ENCODE measurements around the gene FGD5.

The FGD5 gene

DNA sequence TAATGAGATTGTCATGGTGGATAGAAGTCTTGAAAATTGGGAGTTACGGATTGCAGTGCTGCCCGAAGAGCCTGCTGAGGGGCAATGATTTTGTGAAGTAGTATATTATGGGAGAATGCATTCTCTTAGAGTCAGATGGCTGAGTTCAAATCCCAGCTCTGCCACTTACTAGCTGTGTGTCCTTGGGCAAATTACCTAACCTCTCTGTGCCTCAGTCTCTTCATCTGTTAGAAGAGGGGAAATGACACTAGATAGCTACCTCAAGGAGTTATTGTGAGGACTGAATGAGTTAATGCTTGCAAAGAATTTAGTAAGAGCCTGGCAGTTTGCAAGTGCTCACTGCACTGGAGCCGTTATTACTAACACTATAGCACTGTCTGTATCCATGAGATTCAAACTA is 15.4 kb downstream of the FGD5 start:
- no peaks in the 10 kb centered on the region for H3K36me3 ChIP-seq (ENCODE audit: insufficient read depth, low read length)
- H3K4me1 ChIP-seq (ENCODE audit: insufficient read depth, low read length, severe bottlenecking): no peaks in the 10 kb centered on the region
- no peak overlapping the region for H3K4me3 ChIP-seq (ENCODE audit: low read depth, low read length, poor library complexity, severe bottlenecking)
- H2AFZ ChIP-seq (ENCODE audit: low read length): no peak overlapping the region
- no peak overlapping the region for H3K27ac ChIP-seq (ENCODE audit: low read depth, low read length, poor library complexity, severe bottlenecking)
- peaks cover 6% of the 10 kb centered on the region; the same call in 1 of the 2 replicates for H3K27me3 ChIP-seq (ENCODE audit: insufficient read depth, low read length)
- H3F3A ChIP-seq (ENCODE audit: insufficient read depth, low read length): no peaks in the 10 kb centered on the region
- H3K9me2 ChIP-seq (ENCODE audit: low read depth, low read length): no peaks in the 10 kb centered on the region
- H3K4me2 ChIP-seq (ENCODE audit: low read length): no peak overlapping the region
- H3K79me2 ChIP-seq (ENCODE audit: insufficient read depth, low read length): no peaks in the 10 kb centered on the region
- H3K9me3 ChIP-seq (ENCODE audit: low read length): no peaks in the 10 kb centered on the region
- TF ChIP-seq, protein P1, sequence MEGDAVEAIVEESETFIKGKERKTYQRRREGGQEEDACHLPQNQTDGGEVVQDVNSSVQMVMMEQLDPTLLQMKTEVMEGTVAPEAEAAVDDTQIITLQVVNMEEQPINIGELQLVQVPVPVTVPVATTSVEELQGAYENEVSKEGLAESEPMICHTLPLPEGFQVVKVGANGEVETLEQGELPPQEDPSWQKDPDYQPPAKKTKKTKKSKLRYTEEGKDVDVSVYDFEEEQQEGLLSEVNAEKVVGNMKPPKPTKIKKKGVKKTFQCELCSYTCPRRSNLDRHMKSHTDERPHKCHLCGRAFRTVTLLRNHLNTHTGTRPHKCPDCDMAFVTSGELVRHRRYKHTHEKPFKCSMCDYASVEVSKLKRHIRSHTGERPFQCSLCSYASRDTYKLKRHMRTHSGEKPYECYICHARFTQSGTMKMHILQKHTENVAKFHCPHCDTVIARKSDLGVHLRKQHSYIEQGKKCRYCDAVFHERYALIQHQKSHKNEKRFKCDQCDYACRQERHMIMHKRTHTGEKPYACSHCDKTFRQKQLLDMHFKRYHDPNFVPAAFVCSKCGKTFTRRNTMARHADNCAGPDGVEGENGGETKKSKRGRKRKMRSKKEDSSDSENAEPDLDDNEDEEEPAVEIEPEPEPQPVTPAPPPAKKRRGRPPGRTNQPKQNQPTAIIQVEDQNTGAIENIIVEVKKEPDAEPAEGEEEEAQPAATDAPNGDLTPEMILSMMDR (IDR thresholded peaks at IDR 0.05; ENCODE audit: low read length): no peak
- no peak for TF ChIP-seq EZH2 (IDR thresholded peaks at IDR 0.05; ENCODE audit: borderline replicate concordance, low read length)
- H3K9ac ChIP-seq (ENCODE audit: low read length): no peak overlapping the region
- H4K20me1 ChIP-seq (ENCODE audit: insufficient read depth, low read length): no peaks in the 10 kb centered on the region

DNA sequence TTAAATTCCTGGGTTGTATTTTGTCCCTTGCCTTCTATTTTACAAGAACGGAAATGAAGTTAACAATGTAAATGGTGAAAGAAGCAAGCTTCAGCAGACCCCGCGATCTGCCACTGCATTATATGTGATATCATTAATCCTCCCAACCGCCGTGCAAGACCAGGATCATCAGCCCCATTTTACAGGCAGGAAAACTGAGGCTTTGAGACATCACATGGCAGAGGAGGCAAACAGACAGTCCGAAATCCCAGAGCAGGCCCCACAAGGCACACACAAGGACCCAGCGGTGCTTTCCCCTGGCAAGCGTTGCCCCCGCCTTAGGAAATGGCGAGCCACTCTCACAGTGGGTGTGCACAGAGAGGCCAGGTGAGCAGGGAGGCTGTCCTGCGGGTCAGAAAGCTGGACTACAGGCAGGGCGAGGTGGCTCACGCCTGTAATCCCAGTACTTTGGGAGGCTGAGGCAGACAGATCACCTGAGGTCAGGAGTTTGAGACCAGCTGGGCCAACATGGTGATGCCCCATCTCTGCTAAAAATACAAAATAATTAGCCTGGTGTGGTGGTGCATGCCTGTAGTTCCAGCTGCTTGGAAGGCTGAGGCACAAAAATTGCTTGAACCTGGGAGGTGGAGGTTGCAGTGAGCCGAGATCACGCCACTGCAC is 16.2 kb downstream of the FGD5 start:
- Histone ChIP-seq H3K36me3 (ENCODE audit: insufficient read depth, low read length) (no peaks in the 10 kb centered on the region), H3K4me3 (ENCODE audit: low read depth, low read length, poor library complexity, severe bottlenecking) (no peak overlapping the region), H4K20me1 (ENCODE audit: insufficient read depth, low read length) (no peaks in the 10 kb centered on the region), H3K4me1 (ENCODE audit: insufficient read depth, low read length, severe bottlenecking) (no peaks in the 10 kb centered on the region), H3K9ac (ENCODE audit: low read length) (no peak overlapping the region), H3K9me3 (ENCODE audit: low read length) (no peaks in the 10 kb centered on the region), H3F3A (ENCODE audit: insufficient read depth, low read length) (no peaks in the 10 kb centered on the region), H2AFZ (ENCODE audit: low read length) (no peak overlapping the region), H3K9me2 (ENCODE audit: low read depth, low read length) (no peaks in the 10 kb centered on the region), H3K27me3 (ENCODE audit: insufficient read depth, low read length) (peaks cover 6% of the 10 kb centered on the region; the same call in 1 of the 2 replicates), H3K27ac (ENCODE audit: low read depth, low read length, poor library complexity, severe bottlenecking) (no peak overlapping the region), H3K79me2 (ENCODE audit: insufficient read depth, low read length) (no peaks in the 10 kb centered on the region), H3K4me2 (ENCODE audit: low read length) (no peak overlapping the region)
- TF ChIP-seq, protein P1 (IDR thresholded peaks at IDR 0.05; ENCODE audit: low read length): no peak
- TF ChIP-seq EZH2 (IDR thresholded peaks at IDR 0.05; ENCODE audit: borderline replicate concordance, low read length): no peak

DNA sequence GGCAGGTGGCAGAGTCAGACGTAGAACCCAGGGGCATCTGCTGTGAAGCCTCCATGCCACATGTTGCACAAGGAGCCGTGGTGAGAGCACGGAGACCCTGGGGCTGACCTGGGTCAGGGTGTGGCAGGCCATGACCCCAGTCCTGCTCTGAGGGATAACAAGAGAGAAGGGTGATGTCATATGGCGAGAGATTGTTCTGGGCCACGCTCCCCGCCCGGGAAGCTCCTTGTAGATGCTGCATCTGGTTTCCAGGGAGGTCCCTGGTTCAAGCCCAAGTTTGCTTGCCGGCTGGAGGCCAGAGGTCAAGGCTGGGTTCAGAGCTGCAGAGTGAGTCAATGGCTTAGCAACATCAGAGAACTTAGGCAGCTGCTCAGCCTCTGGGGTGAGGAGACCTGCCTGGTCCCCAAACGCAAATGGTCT is 17.3 kb downstream of the FGD5 start:
- Histone ChIP-seq H3K9me3 (ENCODE audit: low read length) (no peaks in the 10 kb centered on the region), H3K9ac (ENCODE audit: low read length) (no peak overlapping the region), H3K79me2 (ENCODE audit: insufficient read depth, low read length) (no peaks in the 10 kb centered on the region), H3K4me2 (ENCODE audit: low read length) (no peak overlapping the region), H3K27ac (ENCODE audit: low read depth, low read length, poor library complexity, severe bottlenecking) (no peak overlapping the region), H4K20me1 (ENCODE audit: insufficient read depth, low read length) (no peaks in the 10 kb centered on the region), H3K9me2 (ENCODE audit: low read depth, low read length) (no peaks in the 10 kb centered on the region), H3K36me3 (ENCODE audit: insufficient read depth, low read length) (no peaks in the 10 kb centered on the region), H3F3A (ENCODE audit: insufficient read depth, low read length) (no peaks in the 10 kb centered on the region), H3K4me1 (ENCODE audit: insufficient read depth, low read length, severe bottlenecking) (no peaks in the 10 kb centered on the region), H2AFZ (ENCODE audit: low read length) (no peak overlapping the region), H3K4me3 (ENCODE audit: low read depth, low read length, poor library complexity, severe bottlenecking) (no peak overlapping the region), H3K27me3 (ENCODE audit: insufficient read depth, low read length) (peaks cover 6% of the 10 kb centered on the region; the same call in 1 of the 2 replicates)
- TF ChIP-seq, protein P1 (IDR thresholded peaks at IDR 0.05; ENCODE audit: low read length): no peak
- no peak for TF ChIP-seq EZH2 (IDR thresholded peaks at IDR 0.05; ENCODE audit: borderline replicate concordance, low read length)
